Breast epithelium (tissue), 4 donors: ENCODE measurements around the gene GRIN3A. TPM values are rescaled to one million over a fixed set of nuclear protein-coding genes. Genes with fewer than 3 reads are reported as not detected.

ENCODE experiments used
- DNase-seq, 2 donors: peaks; one replicate each; pipeline ENCODE4 v3.0.0-alpha.2; 2019; ENCODE audit warnings: low spot score in 2 of 2
- H3K27ac ChIP-seq, 2 donors: fragments of 200-600 bp; sonication (generic) in 1 of 2; one replicate each; pipeline ENCODE4 v1.5.1; 2016 to 2019; ENCODE audit warnings: mild to moderate bottlenecking in 1 of 2
- H3K27me3 ChIP-seq, 2 donors: fragments of 200-600 bp; sonication (generic) in 1 of 2; one replicate each; pipeline versions ENCODE4 v1.5.1 to v1.6.0; 2017 to 2019; ENCODE audit warnings: control low read depth in 1 of 2, mild to moderate bottlenecking in 1 of 2
- H3K36me3 ChIP-seq: fragments of 200-600 bp; one replicate; pipeline ENCODE4 v1.5.1; 2019
- H3K4me1 ChIP-seq, 2 donors: fragments of 200-600 bp; sonication (generic); one replicate each; pipeline ENCODE4 v1.5.1; 2016 to 2019; ENCODE audit warnings: control low read depth in 1 of 2
- H3K4me3 ChIP-seq, 3 donors: fragments of 200-600 bp; sonication (generic); 1 replicate in 2 of 3; 2 replicates in 1 of 3; pipeline ENCODE4 v1.5.1; 2016 to 2019; ENCODE audit warnings: mild to moderate bottlenecking in 3 of 3, moderate library complexity in 2 of 3
- H3K9me3 ChIP-seq, 2 donors: fragments of 200-600 bp; sonication (generic) in 1 of 2; one replicate each; pipeline ENCODE4 v1.5.1; 2016 to 2019; ENCODE audit warnings: control low read depth in 1 of 2
- POLR2A ChIP-seq: fragments of 450-650 bp; IDR thresholded peaks from one replicate; pipeline ENCODE4 v1.6.1; 2016; ENCODE audit warnings: antibody characterized with exemption, mild to moderate bottlenecking, moderate library complexity
- POLR2AphosphoS5 ChIP-seq, 3 donors: sonication (generic); formaldehyde crosslinking; IDR thresholded peaks; one replicate each; pipeline ENCODE4 v1.6.1; 2017; ENCODE audit warnings: antibody characterized with exemption in 3 of 3
- intact Hi-C: fragments of 100-400 bp; cut with DNase I; formaldehyde crosslinking; loops from one replicate; pipeline ENCODE4 v1.15.1; 2023; ENCODE audit warnings: low total_unique reads
- total RNA-seq, 3 donors: library from RNA; depleted of rRNA; stranded (reverse); fragments of >200 nt; gene quantifications; one replicate each; pipeline ENCODE4 v1.1.0, GENCODE V29; 2016
- TF ChIP-seq, protein P1 (sequence below), 3 donors: fragments of 450-650 bp; IDR thresholded peaks; one replicate each; pipeline ENCODE4 v1.5.1; 2016 to 2017; ENCODE audit warnings: antibody characterized with exemption in 3 of 3, mild to moderate bottlenecking in 3 of 3, moderate library complexity in 3 of 3

GRIN3A gene
- under 1 TPM in 2 of 3 donors, not detected in 1; under 0.01 to 0.15 TPM for total RNA-seq

DNA sequence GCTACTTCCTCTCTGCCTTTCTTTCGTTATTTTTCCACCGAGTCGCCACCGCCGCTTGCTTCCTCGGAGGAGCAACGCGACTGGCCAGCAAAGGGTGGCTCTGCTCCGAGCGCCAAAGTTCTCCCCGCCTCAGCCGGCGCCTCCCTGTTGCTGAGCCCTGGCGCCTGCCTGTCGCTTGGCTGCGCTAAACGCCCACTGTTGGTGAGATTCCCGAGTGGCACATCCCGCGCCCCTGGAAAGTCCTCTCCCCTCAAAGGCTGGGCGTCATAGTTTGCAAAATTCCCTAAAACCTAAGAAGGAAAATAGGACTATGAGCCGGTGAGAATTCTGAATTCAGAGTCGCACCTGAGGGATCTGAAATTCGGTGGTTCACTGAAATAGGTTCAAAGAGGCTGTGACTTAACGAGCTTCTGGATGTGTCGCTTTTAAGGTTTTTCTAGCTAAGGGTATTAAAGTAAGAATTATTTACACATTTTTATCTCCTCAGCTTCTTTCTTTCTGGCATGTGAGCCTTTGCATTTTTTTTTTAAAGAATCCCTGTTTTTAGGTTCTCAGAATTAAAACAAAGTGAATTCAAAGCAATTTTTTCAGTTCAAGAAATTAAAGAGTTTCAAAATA, at the start of gene GRIN3A:
Gene GRIN3A, minus strand, starts transcription at position 82 of the 618 bp plus-strand sequence. CDS start 668 bp downstream, outside the sequence.
- TF ChIP-seq POLR2A, result no peak
- TF ChIP-seq, protein P1, sequence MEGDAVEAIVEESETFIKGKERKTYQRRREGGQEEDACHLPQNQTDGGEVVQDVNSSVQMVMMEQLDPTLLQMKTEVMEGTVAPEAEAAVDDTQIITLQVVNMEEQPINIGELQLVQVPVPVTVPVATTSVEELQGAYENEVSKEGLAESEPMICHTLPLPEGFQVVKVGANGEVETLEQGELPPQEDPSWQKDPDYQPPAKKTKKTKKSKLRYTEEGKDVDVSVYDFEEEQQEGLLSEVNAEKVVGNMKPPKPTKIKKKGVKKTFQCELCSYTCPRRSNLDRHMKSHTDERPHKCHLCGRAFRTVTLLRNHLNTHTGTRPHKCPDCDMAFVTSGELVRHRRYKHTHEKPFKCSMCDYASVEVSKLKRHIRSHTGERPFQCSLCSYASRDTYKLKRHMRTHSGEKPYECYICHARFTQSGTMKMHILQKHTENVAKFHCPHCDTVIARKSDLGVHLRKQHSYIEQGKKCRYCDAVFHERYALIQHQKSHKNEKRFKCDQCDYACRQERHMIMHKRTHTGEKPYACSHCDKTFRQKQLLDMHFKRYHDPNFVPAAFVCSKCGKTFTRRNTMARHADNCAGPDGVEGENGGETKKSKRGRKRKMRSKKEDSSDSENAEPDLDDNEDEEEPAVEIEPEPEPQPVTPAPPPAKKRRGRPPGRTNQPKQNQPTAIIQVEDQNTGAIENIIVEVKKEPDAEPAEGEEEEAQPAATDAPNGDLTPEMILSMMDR (IDR thresholded peaks at IDR 0.05), result no peak
- TF ChIP-seq POLR2AphosphoS5 (IDR thresholded peaks at IDR 0.05), result no peak
- Histone ChIP-seq H3K9me3 (no peaks in the 10 kb centered on the region), H3K4me3 (peak within 1 kb of the TSS; percentile 38 to 56 (median 46)), H3K4me1 (no peaks in the 10 kb centered on the region), H3K36me3 (no peaks in the 10 kb centered on the region), H3K27ac (no peak within 1 kb of the TSS), H3K27me3 (peaks cover 0 to 58% of the 10 kb centered on the region in 2 donors)
- DNase-seq, result no peak
- intact Hi-C loops, result no loop called here

DNA sequence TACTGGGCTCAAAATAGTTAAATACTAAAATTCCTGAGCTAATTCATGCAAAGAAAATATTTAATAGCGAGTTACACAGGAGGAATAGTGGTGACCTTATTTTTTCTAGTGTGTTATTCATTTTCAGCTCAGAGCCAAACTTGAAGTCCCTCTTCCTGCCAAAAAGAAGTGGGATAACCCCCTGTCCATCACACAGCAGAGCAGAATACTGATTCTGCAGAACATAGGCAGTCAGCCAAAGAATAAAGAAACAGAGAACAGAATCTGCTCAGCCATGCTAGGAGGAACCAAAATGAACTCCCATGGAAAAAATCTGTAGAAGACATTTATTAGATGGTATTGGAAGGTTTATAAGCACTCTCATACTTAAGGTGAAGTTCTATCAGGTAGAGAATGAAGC, 49.4 kb upstream of the GRIN3A start:
- Histone ChIP-seq H3K36me3 (no peaks in the 10 kb centered on the region), H3K27me3 (peaks cover 0 to 10% of the 10 kb centered on the region in 2 donors), H3K4me3 (no peak overlapping the region), H3K27ac (no peak overlapping the region), H3K4me1 (no peaks in the 10 kb centered on the region), H3K9me3 (no peaks in the 10 kb centered on the region)
- intact Hi-C loops, result no loop called here
- DNase-seq, result no peak
- TF ChIP-seq, protein P1 (IDR thresholded peaks at IDR 0.05), result no peak
- TF ChIP-seq POLR2AphosphoS5 (IDR thresholded peaks at IDR 0.05), result no peak
- TF ChIP-seq POLR2A, result no peak

GRCh38 chr9:101778332-101778731, 39.9 kb upstream of the GRIN3A start:
- intact Hi-C loops, result no loop called here
- no peaks in the 10 kb centered on the region for H3K27me3 ChIP-seq
- TF ChIP-seq POLR2A (no peak), POLR2AphosphoS5 (IDR thresholded peaks at IDR 0.05) (no peak)
- TF ChIP-seq, protein P1 (IDR thresholded peaks at IDR 0.05), result no peak

DNA sequence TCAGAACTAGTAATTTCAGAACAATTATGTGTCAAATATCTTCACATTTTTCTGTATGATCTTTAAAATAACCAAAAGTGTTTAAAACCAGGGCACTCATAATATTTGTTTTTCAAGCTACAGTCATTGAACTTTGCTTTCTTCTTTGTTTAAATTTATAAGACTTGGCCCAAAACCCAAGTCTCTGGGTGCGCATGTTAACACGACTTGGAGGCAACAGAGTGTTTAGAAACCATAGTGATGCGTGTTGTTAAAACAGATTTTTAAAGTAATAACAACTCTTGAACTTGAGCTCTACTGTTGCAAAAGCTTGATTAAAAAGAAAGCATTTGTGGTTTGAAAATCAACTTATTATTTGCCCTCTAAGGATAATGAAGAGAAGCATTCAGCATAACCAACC, 26.0 kb upstream of the GRIN3A start:
- Histone ChIP-seq H3K27ac (no peak overlapping the region), H3K4me3 (no peak overlapping the region), H3K9me3 (no peaks in the 10 kb centered on the region), H3K36me3 (no peaks in the 10 kb centered on the region), H3K4me1 (no peaks in the 10 kb centered on the region), H3K27me3 (no peaks in the 10 kb centered on the region)
- TF ChIP-seq POLR2AphosphoS5 (IDR thresholded peaks at IDR 0.05) (no peak), POLR2A (no peak)
- TF ChIP-seq, protein P1 (IDR thresholded peaks at IDR 0.05), result no peak
- DNase-seq, result no peak
- intact Hi-C loops, result no loop called here

More at GRCh38 chr9:101778332-101778731, 39.9 kb upstream of the GRIN3A start:
- H3K9me3 ChIP-seq, result no peaks in the 10 kb centered on the region
- H3K4me3 ChIP-seq, result no peak overlapping the region
- H3K36me3 ChIP-seq, result no peaks in the 10 kb centered on the region
- no peaks in the 10 kb centered on the region for H3K4me1 ChIP-seq
- no peak overlapping the region for H3K27ac ChIP-seq
- no peak for DNase-seq

- H3K36me3 ChIP-seq, result no peaks in the 10 kb centered on the region
- no peak overlapping the region for H3K27ac ChIP-seq
- intact Hi-C loops, result no loop called here
- no peaks in the 10 kb centered on the region for H3K9me3 ChIP-seq
- DNase-seq, result no peak
- H3K4me1 ChIP-seq, result no peaks in the 10 kb centered on the region
- no peak overlapping the region for H3K4me3 ChIP-seq
- TF ChIP-seq POLR2AphosphoS5 (IDR thresholded peaks at IDR 0.05), result no peak
- no peak for TF ChIP-seq POLR2A
- TF ChIP-seq, protein P1 (IDR thresholded peaks at IDR 0.05), result no peak
- H3K27me3 ChIP-seq, result no peaks in the 10 kb centered on the region
Observed at GRCh38 chr9:101758304-101758930, 20.0 kb upstream of the GRIN3A start.
